Fibroblast of lung (primary cell): ENCODE data around the gene CCDC14.

Experiments used
- EZH2 ChIP-seq: IDR thresholded peaks from 2 replicates; pipeline ENCODE4 v1.5.1; 2012; ENCODE audit warnings: low read length, control low read depth, mild to moderate bottlenecking; ENCODE audit errors: missing control alignments
- TF ChIP-seq, protein P1 (sequence below), 2 donors: IDR thresholded peaks in 1 of 2; conservative IDR thresholded peaks in 1 of 2; 1 replicate in 1 of 2; 2 replicates in 1 of 2; pipeline ENCODE4 v1.5.1; 2011 to 2012; ENCODE audit warnings: low read length in 2 of 2, control low read depth in 1 of 2, inconsistent platforms in 1 of 2, low read depth in 1 of 2, mild to moderate bottlenecking in 1 of 2

DNA sequence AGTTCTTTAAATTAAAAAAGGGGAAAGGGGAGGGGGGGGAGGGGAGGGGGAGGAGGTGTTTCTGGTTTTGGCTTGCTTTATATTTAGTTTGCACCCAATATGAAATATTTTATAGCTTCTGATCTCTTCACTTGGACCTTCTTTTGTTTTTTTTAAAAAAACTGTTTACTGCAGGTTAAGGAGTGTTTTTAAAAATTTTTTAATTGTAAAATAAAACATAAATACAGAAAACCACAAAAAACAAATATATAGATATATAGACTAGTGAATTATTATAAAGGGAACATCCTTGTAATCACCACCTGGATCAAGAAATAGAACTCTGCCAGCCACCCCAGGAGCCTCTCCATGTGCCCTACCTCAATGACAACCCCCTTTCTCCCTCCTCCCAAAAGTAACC, 76.0 kb downstream of the CCDC14 start:
- TF ChIP-seq, protein P1, sequence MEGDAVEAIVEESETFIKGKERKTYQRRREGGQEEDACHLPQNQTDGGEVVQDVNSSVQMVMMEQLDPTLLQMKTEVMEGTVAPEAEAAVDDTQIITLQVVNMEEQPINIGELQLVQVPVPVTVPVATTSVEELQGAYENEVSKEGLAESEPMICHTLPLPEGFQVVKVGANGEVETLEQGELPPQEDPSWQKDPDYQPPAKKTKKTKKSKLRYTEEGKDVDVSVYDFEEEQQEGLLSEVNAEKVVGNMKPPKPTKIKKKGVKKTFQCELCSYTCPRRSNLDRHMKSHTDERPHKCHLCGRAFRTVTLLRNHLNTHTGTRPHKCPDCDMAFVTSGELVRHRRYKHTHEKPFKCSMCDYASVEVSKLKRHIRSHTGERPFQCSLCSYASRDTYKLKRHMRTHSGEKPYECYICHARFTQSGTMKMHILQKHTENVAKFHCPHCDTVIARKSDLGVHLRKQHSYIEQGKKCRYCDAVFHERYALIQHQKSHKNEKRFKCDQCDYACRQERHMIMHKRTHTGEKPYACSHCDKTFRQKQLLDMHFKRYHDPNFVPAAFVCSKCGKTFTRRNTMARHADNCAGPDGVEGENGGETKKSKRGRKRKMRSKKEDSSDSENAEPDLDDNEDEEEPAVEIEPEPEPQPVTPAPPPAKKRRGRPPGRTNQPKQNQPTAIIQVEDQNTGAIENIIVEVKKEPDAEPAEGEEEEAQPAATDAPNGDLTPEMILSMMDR (conservative IDR thresholded peaks at IDR 0.05 in 1 of 2, IDR thresholded peaks at IDR 0.05 in 1 of 2; ENCODE audit: low read depth in 1 of 2, low read length in 2 of 2): no peak
- TF ChIP-seq EZH2: no peak
